Measurements from ENCODE around the gene WDR33.

- TF ChIP-seq CTCF (IDR thresholded peaks at IDR 0.05), result no peak
- no peak for TF ChIP-seq POLR2A (IDR thresholded peaks at IDR 0.05)
Observed at GRCh38 chr2:127776122-127776780, 34.7 kb downstream of the WDR33 start.

Data from right lobe of liver (tissue), 4 donors.